ENCODE results near the gene DHX40.

- TF ChIP-seq POLR2A (IDR thresholded peaks at IDR 0.05), result no peak
- TF ChIP-seq, protein P1, sequence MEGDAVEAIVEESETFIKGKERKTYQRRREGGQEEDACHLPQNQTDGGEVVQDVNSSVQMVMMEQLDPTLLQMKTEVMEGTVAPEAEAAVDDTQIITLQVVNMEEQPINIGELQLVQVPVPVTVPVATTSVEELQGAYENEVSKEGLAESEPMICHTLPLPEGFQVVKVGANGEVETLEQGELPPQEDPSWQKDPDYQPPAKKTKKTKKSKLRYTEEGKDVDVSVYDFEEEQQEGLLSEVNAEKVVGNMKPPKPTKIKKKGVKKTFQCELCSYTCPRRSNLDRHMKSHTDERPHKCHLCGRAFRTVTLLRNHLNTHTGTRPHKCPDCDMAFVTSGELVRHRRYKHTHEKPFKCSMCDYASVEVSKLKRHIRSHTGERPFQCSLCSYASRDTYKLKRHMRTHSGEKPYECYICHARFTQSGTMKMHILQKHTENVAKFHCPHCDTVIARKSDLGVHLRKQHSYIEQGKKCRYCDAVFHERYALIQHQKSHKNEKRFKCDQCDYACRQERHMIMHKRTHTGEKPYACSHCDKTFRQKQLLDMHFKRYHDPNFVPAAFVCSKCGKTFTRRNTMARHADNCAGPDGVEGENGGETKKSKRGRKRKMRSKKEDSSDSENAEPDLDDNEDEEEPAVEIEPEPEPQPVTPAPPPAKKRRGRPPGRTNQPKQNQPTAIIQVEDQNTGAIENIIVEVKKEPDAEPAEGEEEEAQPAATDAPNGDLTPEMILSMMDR (IDR thresholded peaks at IDR 0.05), result no peak
Observed at GRCh38 chr17:59633658-59634359, 68.4 kb downstream of the DHX40 start.

All from body of pancreas (tissue), 4 donors.